T-helper 2 cell (primary cell): ENCODE data around the gene ELAPOR2.
A peak's percentile ranks its signal among the peaks of the same experiment; 100 is the strongest.
"Not testable (repeated sequence)": the region's sequence is repeated elsewhere in the genome, so short reads cannot be mapped to it uniquely, and the experiment has no call there.

Source experiments
- DNase-seq, 5 experiments: peaks; one replicate each; pipeline versions ENCODE4 v3.0.0 to v3.0.0-alpha.2; 2012 to 2022

The ELAPOR2 gene

GRCh38 chr7:87044713-87045112 is 14.7 kb downstream of the ELAPOR2 start:
- DNase-seq, result not testable (repeated sequence)

DNA sequence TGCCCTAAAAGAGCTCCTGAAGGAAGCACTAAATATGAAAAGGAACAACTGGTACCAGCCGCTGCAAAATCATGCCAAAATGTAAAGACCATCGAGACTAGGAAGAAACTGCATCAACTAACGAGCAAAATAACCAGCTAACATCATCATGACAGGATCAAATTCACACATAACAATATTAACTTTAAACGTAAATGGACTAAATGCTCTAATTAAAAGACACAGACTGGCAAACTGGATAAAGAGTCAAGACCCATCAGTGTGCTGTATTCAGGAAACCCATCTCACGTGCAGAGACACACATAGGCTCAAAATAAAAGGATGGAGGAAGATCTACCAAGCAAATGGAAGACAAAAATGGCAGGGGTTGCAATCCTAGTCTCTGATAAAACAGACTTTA is 17.9 kb downstream of the ELAPOR2 start:
- not testable (repeated sequence) for DNase-seq

GRCh38 chr7:87039691-87040299 is 19.7 kb downstream of the ELAPOR2 start:
- peak in 2 of 5 experiments; percentile 7 to 43 for DNase-seq

- no peak for DNase-seq
Measured at GRCh38 chr7:87038993-87039690, 20.3 kb downstream of the ELAPOR2 start.

- DNase-seq, result no peak
Measured at GRCh38 chr7:87036985-87037384, 22.5 kb downstream of the ELAPOR2 start.

GRCh38 chr7:87032604-87033339 is 26.7 kb downstream of the ELAPOR2 start:
- DNase-seq, result no peak

- DNase-seq, result no peak
Measured at GRCh38 chr7:87029078-87029477, 30.4 kb downstream of the ELAPOR2 start.

GRCh38 chr7:87028636-87029035 is 30.8 kb downstream of the ELAPOR2 start:
- DNase-seq, result no peak

DNA sequence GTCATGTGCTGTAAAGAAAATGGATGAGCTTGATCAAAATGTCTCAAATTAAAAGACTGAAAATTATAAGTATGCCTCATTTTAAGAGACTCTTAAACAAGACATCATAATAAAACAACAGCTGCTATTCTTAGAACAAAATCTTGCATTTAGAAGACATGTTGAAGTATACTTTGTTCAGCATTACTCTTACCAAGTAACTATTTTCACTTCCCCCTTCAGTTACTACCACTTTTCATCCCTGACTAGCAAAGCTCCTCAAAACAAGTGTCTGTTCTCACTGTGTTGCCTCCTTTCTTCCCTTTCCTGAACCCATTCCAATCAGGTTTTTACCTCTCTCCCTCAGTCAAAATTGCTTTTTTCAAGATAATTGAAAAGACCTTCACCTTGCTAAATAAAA is 31.6 kb downstream of the ELAPOR2 start:
- DNase-seq, result no peak

- DNase-seq, result no peak
Measured at GRCh38 chr7:87021285-87021684, 38.2 kb downstream of the ELAPOR2 start.

- no peak for DNase-seq
Measured at GRCh38 chr7:87016606-87017005, 42.8 kb downstream of the ELAPOR2 start.

DNA sequence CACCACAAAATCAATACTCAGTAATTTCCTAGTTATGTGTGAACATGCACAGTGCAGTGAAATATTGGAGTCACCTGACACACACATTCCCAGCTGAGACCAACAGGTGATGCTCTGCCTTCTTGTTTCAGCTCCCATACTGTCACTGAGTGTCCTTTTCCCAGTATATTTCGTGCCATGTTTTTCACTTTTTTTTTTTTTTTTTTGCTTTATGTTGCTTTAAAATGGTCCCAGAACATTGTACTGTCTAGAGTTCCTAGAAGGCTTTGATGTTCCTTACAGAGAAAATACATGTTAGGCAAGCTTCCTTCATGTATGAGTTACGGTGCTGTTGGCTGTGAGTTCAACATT is 45.6 kb downstream of the ELAPOR2 start:
- no peak for DNase-seq

GRCh38 chr7:87013136-87013839 is 46.2 kb downstream of the ELAPOR2 start:
- no peak for DNase-seq
